NCI-H446 treated with DMSO at 0.1 percent for 48 hours (cell line): Measurements from ENCODE around the gene NRG2.

Experiments
- DNase-seq: peaks from one replicate; lab custom pipeline; 2025; lab: John Stamatoyannopoulos, UW

NRG2 gene

DNA sequence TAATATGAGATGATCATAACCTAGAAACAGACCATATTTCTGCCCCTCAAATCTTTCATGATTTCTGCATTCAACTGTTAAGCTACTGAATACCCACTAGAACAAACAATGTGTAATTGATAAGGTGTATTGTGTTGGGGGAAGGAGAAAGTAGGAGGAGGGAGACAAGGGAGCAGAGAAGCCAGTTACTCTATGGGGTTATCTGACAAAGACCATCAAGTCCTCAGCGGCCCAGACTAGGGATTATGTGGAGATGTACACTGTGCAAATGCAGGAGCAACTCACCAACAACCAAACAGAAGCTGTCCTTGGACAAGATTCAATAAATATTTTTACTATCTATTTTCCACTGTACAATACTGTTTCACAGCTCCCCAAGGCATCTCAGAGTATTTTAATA, 2.7 kb downstream of the NRG2 start:
- DNase-seq = no peak

DNA sequence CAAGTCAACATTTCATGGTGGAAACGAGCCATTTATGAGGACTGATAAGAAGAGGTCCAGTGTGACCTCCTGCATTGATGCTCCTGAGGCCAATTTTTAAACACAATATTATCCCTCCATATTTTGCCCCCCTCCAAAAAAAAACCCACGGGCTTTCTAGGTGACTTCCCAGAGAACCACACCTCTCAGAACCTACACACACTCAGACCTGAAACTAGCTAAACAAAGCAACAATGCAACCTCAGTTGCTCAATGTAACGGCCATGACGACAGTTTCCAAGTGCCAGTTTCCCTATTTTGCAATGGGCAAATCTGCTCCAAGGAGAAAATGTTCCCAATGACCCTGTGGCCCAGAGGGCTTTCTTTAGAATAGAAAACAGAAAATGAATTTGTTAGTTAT, 3.5 kb downstream of the NRG2 start:
- no peak for DNase-seq

DNA sequence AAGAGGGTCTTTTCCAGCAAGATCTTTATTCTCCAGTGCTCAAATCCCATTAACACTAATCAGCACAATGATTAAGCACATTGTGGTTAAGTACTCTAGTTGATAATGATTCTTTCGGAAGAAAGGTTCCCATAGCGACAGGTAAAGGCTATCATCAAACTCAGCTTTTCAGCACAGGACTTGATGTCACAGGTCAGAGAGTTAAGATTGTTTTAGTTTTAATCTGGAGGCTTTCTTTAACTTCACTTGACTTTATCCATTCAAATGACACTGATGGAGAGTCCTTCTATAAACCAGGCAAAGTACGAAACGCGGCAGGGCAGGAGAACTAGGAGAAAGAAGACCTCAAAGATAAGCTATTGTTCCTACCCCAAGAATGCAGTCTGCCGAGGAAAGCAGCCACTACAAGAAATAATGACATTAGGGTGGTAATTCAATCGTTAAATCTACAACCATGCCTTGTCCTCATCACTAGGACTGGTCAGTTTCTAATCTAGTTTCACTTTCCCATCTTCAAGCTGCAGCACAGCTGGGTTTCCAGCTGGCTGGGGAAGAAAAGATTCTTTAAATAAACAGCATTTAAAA, 4.6 kb downstream of the NRG2 start:
- no peak for DNase-seq

DNA sequence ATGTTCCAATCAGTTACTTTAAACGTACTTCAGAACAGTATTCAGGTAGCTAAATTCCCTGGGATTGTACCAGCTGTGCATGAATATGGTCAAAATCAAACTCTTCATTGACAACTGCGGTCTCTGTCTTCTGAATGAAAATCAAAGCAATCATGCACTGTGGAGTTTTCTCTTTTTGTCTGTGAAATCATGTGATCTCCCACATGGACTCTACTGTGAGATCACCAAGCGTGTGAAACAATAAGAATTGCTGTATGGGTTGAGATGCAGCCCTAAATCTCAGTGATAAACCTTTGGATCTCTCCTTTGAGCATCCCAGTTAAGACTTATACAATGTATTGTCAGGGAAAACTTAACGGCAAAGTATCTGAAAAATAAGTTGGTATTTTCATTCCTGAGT, 6.1 kb downstream of the NRG2 start:
- no peak for DNase-seq

DNA sequence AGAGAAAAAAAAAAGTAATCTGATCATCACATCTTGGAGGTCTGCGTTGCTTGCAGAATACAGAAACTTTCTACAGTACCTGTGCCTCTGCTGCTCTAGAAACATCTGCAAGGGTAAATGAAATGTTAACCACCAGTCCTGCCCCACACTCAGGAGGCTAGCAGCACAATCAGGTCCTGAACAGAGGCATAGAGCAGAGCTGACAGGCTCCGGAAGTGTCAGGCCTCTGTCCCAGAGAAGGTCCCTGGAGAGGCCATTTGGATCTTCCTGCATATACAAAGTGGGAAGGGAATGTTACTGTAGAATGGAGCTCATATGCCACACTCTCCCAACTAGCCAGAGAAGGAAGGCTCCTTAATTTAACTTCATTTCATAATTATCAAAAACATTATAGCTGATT, 7.2 kb downstream of the NRG2 start:
- no peak for DNase-seq

DNA sequence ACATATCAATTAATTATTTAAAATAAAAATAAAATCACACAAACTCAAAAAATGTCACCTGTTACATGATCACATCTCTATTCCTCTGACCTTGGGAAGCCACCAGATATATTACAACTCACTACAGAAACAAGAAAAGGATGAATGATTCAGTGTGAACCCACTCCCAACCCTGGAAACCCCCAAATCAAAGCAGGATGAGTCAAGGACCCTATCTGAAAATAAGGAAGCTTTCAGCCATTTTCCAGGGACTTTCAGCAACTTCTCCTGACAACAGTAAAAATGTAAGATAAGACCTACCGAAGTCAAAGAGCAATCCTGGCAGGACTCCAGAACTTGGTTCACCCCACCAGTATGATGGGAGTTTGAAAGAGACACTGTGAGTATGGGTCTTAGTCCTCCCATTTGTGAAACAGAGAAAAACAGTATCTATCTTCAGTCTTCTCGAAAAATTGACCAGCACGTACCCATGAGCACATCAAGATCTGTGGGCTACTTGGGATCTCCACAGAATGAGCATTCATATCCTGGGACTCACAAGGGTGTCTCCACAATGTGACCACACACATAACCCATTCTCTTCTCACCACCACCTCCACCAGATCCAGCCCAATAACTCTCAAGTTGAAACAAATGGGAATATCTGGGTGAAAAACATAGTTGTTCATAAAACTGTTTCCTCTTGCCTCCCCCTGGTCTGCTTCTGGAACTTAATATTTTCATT, 9.9 kb downstream of the NRG2 start:
- no peak for DNase-seq

DNA sequence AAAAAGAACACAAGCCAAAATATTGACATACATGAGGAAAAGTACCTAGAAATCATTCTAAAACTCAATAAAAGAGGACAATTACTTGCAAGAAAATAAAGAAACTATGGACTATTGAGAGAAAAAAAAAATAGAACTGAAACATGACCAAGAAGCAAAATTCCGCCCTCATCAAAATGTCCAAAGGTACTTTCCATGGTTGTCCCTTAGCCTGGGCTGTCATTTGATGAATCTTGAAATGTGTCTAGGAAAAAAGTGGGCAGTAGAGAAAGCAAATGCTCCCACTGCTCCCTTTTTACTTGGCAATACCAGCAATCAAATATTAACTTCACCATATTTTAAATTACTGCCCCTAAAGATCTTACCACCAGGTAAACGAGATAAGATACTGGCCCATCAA, 10.8 kb downstream of the NRG2 start:
- DNase-seq = no peak

DNA sequence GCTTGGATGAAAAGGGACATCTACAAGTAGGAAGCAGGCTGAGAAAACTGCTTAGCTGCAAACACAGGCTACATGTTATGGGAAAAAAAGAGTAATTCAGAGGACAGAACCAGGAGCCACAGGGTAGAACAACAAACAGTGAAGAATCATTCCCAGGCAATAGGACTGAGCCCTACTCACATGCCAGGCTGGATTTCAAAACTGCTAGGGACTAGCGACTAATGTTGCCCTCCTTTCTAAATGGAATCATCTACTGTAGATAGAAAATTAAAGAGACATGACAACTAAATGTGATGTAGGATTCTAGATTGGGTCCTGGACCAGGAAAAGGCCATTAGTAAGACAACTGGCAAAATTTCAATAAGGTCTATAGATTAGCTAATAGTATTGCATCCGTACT, 15.3 kb downstream of the NRG2 start:
- DNase-seq = no peak

- DNase-seq = no peak
Observed at GRCh38 chr5:140025736-140026135, 17.4 kb downstream of the NRG2 start.

GRCh38 chr5:140024928-140025327, 18.2 kb downstream of the NRG2 start:
- no peak for DNase-seq

DNA sequence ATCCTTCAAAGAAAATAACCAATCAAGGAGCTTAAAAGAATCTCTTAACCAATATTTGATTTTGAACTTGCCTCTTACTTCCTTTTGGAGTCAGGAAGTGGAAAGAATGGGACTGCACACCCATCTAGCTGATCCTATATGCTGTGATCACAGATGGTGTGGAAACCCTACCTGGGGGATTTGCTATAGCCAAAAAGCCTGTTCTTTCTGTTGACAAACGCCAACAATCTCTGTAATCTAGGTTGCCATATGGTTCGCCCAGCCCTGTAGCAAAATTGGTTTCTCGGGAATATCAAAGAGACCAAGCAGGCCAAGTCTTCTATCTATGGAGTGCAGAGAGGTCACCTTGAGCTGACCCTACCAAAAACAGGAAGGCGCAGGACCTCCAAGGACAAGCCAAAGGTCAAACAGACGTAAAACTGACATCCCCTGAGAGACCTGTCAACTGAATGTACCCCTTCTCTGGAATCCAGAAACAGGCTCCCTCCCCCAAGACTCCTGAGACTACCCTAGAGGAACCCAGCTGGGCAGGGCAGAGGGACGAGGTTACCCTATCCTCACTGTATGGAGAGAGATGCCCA, 19.4 kb downstream of the NRG2 start:
- no peak for DNase-seq

- DNase-seq = no peak
Observed at GRCh38 chr5:140020601-140021177, 22.4 kb downstream of the NRG2 start.

DNA sequence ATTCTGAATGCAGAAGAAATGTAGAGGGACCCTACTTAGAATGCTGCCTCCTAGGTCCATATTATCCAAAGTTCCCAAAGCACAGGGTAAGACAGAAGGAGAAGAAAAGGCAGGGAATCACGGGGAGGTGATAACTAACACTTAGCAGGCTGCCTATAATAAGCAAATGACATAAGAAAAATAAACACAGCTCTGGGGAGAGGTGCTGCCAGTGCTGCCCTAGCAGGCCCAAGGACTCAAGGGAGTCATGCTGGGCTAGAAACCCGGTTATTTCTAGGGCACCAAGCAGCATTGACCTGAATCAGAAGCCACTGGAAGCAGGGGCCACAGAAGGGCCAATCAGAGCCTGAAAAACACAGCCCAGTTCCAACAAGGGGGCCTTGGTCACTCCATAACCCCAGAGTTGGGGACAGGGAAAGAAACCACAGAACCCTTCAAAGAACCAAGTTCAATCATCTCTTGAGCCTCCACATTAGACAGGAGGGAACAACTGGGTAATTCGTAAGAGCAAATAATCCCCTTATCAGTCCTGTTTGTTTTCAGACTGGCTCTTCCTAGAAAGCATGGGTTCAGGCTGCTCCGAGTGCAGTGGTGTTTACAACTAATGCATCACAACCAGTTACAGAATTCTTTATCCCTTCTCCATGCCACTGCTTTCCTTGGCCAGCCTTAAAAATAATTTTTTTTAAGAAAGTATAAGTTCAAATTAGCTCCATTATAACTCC, 24.0 kb downstream of the NRG2 start:
- DNase-seq = no peak

DNA sequence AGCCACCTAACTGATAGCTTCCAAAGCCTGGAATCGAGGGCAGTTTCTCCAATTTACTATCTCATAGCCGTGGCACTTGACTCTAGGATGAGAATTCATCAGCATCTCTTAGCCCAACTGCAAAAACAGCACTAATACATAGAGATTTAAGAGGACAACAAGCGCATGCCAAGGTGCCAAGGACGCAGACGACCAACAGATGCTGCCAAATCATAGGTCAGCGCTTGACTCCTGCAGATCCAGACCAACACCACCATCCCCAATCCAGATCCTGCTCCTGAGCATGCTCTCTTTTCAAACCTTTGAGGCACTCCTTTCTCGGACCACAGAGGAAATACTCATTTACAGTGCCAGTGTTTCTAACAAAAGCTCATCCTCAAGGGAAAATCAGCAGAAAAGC, 24.6 kb downstream of the NRG2 start:
- no peak for DNase-seq

DNA sequence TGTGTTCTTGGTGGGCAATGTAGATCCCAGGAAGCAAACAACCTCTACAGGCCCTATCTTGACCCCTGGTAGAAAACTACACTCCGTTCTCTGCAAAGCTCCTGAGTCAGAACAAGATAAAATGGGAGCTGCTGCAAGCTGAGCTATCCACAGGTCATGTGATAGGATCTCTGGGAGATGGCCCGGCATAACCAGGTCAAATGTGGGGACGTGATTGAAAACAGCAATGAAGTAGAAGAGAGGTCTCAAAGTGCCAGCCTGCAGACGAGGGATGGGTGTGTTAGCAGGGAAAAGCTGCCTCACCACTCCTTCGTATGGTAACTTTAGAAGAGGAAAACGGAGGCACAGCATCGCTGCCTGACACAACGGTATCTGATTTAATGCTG, 25.0 kb downstream of the NRG2 start:
- DNase-seq = no peak

DNA sequence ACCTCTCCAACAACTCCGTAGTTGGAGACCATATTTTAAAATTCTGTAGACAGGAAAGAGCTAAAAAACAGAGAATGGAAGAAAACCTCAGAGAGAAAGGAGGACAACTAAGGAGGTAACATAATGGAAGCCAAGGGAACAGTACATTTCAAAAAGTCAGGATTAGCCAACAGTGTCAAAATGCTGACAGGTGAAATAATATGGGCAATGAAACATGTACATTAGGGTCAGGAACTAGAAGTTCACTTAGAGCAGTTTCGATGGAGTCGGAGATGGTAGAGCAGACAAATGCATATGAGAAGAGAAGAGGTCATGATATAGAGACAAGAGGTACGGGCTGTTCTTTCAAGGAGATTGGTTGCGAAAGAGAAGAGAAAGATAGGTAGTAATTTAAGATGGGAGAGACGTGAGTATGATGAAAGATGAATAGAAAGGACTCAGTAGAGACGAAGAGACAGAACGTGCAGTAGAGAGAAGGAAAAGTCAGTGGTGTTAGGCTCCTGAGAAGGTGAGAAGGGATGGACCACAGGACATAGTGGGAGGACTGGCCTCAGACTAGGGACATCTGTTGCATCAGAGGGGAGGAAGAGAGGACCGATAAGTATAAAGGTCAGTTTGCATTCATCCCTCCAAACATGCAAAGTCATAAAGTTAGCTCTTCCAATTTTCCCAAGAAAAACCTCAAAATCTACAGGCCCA, 25.6 kb downstream of the NRG2 start:
- DNase-seq = no peak

DNA sequence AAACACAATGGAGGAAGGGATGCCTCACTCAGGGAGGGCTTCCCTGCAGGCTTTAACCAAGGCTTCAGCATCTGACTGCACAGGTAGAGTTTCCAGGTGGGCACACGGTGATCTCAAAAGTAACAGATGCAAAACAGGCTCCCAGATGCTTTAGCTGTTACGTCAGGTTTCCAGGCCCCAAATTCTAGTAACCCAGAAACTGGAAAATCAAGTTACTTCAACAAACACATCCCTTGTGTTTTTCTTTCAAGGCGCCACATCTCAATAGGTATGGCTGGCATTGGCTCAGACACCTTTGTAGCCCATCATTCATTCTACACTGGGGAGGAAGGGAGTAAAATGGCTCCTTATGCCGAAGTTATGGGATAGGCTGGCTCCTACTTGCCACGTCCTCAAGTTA, 27.4 kb downstream of the NRG2 start:
- no peak for DNase-seq

DNA sequence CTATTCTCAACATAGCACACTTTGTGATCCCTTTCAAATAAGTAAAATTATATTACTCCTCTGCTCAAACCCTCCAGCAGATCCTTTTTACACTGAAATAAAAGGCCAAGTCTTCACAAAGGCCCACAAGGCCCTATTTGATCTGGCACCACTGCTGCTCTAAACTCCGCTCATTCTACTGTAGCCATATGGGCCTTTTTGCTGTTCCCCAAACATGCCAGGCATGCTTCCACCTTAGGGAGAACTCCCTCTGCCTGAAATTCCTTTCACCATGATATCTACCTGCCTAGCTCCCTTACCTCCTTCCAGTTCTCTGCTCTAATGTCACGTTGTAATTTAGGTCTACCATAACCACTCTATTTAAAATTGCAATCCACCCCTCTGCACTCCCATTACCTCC, 28.3 kb downstream of the NRG2 start:
- no peak for DNase-seq

- DNase-seq = no peak
Observed at GRCh38 chr5:140013536-140013935, 29.6 kb downstream of the NRG2 start.

DNA sequence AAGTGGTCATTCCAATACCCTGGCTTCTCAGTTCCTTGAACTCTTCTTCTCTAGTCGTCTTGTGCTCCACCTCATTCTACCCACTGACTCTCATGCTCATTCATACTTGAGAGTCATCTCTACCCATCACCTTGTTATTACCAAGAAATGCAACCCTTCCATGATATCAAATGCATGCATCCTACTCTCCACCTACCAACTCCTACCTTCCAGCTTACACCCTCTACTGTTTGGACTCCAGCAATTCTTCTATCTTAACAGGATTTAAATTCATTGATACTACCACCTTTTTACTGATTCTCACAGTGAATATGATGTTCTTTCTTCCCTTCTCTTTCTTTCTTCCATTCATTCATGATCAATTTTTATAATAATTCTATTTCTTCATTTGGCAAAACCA, 30.7 kb downstream of the NRG2 start:
- DNase-seq = no peak

DNA sequence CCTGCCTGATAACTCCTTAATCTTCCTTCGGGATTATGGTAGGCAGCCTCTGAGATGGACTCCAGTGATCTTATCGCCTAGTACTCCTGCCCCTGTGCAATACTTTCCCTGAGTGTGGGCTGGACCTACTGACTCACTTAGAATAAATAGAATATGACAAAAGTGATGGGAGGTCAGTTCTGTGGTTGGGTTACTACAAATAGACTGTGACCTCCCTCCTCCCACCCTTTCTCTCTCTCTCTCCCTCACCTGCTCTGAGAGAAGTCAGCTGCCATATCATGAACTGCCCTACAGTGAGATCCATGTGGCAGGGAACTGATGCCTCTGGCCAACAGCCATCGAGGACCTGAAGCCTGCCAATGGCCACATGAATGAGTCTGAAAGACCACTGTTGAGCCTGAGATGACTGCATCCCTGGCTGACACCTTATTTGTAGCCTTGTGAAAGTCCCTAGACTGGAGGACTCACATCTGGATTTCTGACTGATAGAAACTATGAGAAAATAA, 31.7 kb downstream of the NRG2 start:
- no peak for DNase-seq

- DNase-seq = no peak
Observed at GRCh38 chr5:140010798-140011197, 32.3 kb downstream of the NRG2 start.
